NCI-H2107 (cell line): ENCODE measurements around the gene HCST.
"Not testable (repeated sequence)": the region's sequence is repeated elsewhere in the genome, so short reads cannot be mapped to it uniquely, and the experiment has no call there.

Experiments
- DNase-seq: peaks from one replicate; lab custom pipeline; 2025; lab: John Stamatoyannopoulos, UW

HCST gene

GRCh38 chr19:35901854-35902661 lies at the start of gene HCST:
TSS of gene HCST (plus strand) at chr19:35902529. CDS start at chr19:35902594, 65 bp downstream.
- no peak for DNase-seq

- no peak for DNase-seq
Observed at GRCh38 chr19:35853038-35853756, 49.1 kb upstream of the HCST start.

- no peak for DNase-seq
Observed at GRCh38 chr19:35856546-35857149, 45.7 kb upstream of the HCST start, which contains the start of gene KIRREL2. TSS of gene KIRREL2 (plus strand) at chr19:35856911. CDS start at chr19:35857120, 209 bp downstream.

GRCh38 chr19:35858311-35858710 lies 44.0 kb upstream of the HCST start:
- no peak for DNase-seq

- DNase-seq = no peak
Observed at GRCh38 chr19:35859414-35859813, 42.9 kb upstream of the HCST start.

GRCh38 chr19:35860436-35860817 lies 41.9 kb upstream of the HCST start:
- DNase-seq = no peak

GRCh38 chr19:35860818-35861639 lies 41.3 kb upstream of the HCST start:
- DNase-seq = no peak

- no peak for DNase-seq
Observed at GRCh38 chr19:35861640-35862160, 40.6 kb upstream of the HCST start.

GRCh38 chr19:35862528-35862927 lies 39.8 kb upstream of the HCST start:
- no peak for DNase-seq

- no peak for DNase-seq
Observed at GRCh38 chr19:35863018-35863417, 39.3 kb upstream of the HCST start.

- peak; percentile 49 for DNase-seq
Observed at GRCh38 chr19:35868172-35868822, 34.0 kb upstream of the HCST start, which contains the start of gene APLP1. TSS of gene APLP1 (plus strand) at chr19:35868574. CDS start at chr19:35868637, 63 bp downstream.

- DNase-seq = no peak
Observed at GRCh38 chr19:35868823-35869326, 33.5 kb upstream of the HCST start.

- DNase-seq = peak; percentile 65
Observed at GRCh38 chr19:35869327-35870123, 32.8 kb upstream of the HCST start.

- DNase-seq = not testable (repeated sequence)
Observed at GRCh38 chr19:35870124-35870736, 32.1 kb upstream of the HCST start.

GRCh38 chr19:35870798-35871197 lies 31.5 kb upstream of the HCST start:
- DNase-seq = no peak

GRCh38 chr19:35871611-35872010 lies 30.7 kb upstream of the HCST start:
- no peak for DNase-seq

GRCh38 chr19:35872180-35872579 lies 30.1 kb upstream of the HCST start:
- no peak for DNase-seq

- DNase-seq = no peak
Observed at GRCh38 chr19:35874392-35874930, 27.9 kb upstream of the HCST start.

- DNase-seq = no peak
Observed at GRCh38 chr19:35879068-35879467, 23.3 kb upstream of the HCST start.
